Left cardiac atrium (tissue), 4 donors: ENCODE results near the gene EXOC6B. TPM values are rescaled to one million over a fixed set of nuclear protein-coding genes. Genes with fewer than 3 reads are reported as not detected.

Source experiments
- ATAC-seq, 2 donors: fragments of 200-7000 bp; cut with Tn5 transposase; one replicate each; pipeline ENCODE4 v1.9.1; 2020; ENCODE audit warnings: mild to moderate bottlenecking in 2 of 2, moderate library complexity in 2 of 2
- DNase-seq: peaks from one replicate; pipeline ENCODE4 v3.0.0-alpha.2; 2020
- intact Hi-C, 2 donors: fragments of 100-400 bp; cut with DNase I; formaldehyde crosslinking; loops; one replicate each; pipeline versions ENCODE4 v1.14.1 to v1.15.1; 2022 to 2023
- total RNA-seq, 2 donors: library from RNA; stranded (reverse); fragmentation: NEBNext Ultra II Directional; extraction: Animal tissue kit (Norgen Biotek cat#: 25700); gene quantifications; one replicate each; pipeline ENCODE4 v1.2.1, GENCODE V29; 2021
- donor health status: DM: no; HTN: yes; CAD: no.
- donor health status: DM: no; HTN: yes; CAD: no; lungs with severe emphysema.
- donor health status: DM: yes; HTN: yes; CAD: no.
- donor health status: Dilated cardiomyopathy.

Gene EXOC6B
- total RNA-seq, 2 donors from 2014 or later: 93.7 to 113 TPM

DNA sequence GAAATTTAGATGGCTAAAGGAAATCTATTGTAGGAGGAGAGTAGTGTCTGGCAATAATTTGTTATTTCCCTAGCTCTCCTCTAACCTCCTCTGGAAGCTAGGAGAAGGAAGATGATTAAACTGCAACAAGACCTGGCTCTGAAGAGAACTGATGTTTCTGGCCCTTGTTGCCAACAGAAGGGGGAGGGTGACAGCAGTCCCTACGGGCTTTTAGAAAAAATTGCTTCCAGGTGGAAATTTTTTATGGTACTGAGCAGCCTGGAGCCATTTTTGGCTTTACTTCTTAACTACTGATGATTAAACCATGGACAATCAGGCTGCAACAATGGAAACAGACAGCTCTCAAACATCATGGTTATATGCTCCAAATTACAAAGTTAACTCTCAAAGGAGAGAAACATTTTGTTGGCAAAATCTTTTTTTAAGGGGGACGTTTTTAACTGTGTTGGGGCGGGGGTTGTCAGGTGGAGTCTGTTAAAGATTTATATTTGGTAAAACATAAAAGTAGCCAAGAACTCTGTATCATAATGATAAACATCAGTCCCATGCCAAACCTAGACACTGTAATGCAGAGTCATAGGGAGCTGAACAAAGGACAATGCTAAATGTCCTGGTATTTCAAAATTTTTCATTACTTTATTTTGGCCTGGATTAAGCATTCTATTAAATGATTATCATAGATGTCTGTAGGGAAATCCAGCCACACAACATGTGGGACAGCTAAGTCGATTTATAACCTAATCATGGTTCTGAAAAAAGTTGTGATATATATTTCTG, 70.0 kb downstream of the EXOC6B start:
- DNase-seq (no peak), ATAC-seq (peak; percentile 17 to 55)
- intact Hi-C loops: no loop called here

DNA sequence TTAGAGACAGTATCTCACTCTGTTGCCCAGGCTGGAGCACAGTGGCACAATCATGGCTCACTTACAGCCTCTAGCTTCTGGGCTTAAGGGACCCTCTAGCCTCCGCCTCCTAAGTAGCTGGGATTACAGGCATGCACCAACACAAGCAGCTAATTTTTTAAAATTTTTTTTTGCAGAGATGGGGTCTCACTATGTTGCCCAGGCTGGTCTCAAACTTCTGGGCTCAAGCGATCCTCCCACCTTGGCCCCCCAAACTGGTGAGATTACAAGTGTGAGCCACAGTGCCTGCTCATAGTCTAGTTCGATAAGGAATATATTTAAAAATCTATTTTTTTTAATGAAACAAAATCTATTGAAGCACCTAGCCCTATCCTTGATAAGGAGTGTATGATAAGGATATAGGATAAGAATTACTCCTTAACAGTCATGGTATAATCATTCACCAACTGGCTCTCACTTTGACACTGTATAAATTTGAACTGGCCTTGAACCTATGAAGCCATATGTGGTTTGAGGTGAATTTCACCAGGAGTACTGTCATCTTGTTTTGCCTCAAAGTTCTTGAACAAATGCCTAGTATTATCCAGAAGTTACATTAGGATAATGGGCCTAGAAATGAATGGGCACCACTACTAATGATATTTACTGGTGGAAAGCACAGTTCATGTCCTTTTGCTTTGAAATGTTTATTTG, 71.1 kb downstream of the EXOC6B start:
- intact Hi-C loops: no loop called here
- ATAC-seq: no peak
- DNase-seq: no peak

DNA sequence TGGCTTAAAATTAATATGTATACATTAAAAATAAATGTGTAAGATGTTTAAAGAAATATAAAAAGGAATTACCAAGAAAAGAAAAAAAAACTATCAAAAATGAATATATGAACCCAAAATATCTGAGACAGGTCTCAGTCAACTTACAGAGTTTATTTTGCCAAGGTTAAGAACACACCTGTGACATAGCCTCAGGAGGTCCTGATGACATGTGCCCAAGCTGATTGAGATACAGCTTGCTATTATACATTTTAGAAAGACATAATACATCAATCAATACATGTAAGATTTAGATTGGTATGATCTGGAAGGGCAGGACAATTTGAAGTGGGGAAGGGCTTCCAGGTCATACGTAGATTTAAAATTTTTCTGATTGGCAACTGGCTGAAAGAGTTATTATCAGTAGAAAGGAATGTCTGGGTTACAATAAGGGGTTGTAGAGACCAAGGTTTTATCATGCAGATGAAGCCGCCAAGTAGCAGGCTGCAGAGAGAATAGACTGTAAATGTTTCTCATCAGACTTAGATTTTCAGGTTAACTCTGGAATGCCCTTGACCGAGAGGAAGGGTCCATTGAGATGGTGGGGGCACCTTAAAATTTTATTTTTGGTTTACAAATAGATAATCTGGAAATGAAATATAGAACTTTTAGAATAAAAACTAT, 74.7 kb downstream of the EXOC6B start:
- ATAC-seq (no peak), DNase-seq (no peak)
- intact Hi-C loops: no loop called here

GRCh38 chr2:72750466-72750865, 75.4 kb downstream of the EXOC6B start:
- DNase-seq: no peak
- intact Hi-C loops: no loop called here
- no peak for ATAC-seq

- ATAC-seq: no peak
- intact Hi-C loops: loop anchor here in 1 of 2 donors (5.0 to 10.0 kb wide), 3 partner anchors 173 to 825 kb away; no protein-coding TSS in a partner anchor
- DNase-seq: no peak
These were observed 78.5 kb downstream of the EXOC6B start for GRCh38 chr2:72747344-72747743.

DNA sequence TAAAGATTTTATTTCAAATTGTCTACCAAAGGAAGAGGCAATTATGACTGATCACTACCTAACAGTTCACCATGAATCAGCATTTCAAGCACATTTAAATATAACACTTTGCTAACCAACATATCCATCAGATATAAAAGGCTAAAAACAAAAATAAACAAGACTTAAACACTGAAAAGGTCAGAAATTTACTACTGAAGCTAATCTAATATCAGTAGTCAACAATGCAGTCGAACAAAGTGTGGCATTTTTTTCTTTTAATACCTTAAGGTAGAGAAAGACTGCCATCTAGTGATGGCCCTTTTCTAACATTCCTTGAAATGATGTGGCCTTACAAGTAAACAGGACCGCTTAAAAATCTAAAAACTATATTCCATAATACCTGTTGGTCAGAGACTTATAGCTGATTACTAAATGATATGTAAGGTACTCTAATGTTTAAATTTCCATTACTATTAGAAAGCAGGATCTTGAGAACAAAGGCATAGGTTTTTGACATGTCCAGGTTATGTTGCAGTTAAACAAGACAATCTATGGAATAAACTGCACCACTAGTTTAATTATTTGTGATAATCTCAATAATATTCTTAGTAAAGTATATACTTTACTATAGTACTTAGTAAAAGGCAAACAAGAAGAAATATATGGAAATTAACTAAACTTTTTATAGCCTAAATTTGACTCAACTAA, 80.0 kb downstream of the EXOC6B start:
- intact Hi-C loops: loop anchor here in 1 of 2 donors (5.0 to 10.0 kb wide), 3 partner anchors 171 to 824 kb away; no protein-coding TSS in a partner anchor
- ATAC-seq (peak in 1 of 2 donors; percentile 48), DNase-seq (no peak)

DNA sequence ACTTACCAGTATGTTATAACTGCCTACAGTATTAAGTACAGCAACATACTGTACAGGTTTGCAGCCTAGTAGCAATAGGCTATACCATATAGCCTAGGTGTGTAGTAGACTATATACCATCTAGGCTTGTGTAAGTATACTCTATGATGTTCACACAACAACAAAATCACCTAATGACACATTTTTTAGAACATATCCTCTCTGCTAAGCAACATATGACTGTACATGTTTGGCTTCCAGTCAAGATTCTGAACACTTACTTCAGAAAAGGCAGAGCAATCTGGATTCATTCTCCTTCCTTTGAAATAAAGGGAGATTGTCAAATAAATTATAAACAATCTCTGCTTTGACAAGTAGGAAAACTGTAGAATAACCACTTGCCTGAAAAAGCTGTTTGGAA, 81.8 kb downstream of the EXOC6B start:
- ATAC-seq (peak in 1 of 2 donors; percentile 25), DNase-seq (no peak)
- intact Hi-C loops: loop anchor here in 1 of 2 donors (5.0 to 10.0 kb wide), 3 partner anchors 169 to 1197 kb away; no protein-coding TSS in a partner anchor

- DNase-seq: no peak
- intact Hi-C loops: loop anchor here in 1 of 2 donors (5.0 to 10.0 kb wide), 3 partner anchors 169 to 1196 kb away; no protein-coding TSS in a partner anchor
- ATAC-seq: no peak
These were observed 82.4 kb downstream of the EXOC6B start for GRCh38 chr2:72743481-72743880.

- intact Hi-C loops: no loop called here
- no peak for ATAC-seq
- no peak for DNase-seq
These were observed 87.7 kb downstream of the EXOC6B start for GRCh38 chr2:72738096-72738495.

DNA sequence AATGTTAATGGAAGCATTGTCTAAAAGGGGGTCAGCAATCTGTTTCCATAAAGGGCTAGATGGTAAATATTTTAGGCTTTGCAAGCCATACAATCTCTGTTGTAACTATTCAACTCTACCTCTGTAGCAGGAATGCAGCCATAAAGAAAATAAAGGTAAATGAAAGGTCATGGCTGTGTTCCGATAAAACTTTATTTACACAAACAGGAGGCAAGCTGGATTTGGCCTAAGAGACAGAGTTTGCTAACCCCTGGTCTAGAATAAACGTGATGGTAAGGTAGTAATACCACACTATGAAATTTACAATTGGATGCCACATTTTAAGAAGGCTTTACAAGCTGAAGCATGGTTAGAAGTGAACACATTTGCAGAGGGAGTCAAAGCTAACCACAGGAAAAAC, 91.4 kb downstream of the EXOC6B start:
- intact Hi-C loops: no loop called here
- no peak for ATAC-seq
- DNase-seq: no peak

DNA sequence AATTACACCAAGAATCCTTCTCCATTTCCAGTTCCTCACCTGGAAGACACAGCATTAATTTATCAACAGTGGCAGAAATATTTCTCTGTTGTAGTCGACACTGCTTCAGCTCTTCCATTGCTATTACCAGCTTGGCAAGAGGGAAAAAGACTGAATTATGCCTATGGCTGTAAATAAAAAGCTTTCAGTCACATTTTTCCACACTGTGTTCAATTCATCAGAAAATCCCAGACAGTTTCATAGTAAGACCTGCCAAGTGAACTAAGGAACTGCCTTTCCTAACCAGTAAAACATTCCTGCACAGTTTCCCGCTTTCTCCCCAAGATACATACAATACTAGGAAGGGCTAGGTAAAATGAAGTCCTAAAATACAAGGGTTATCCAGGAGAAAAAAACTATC, 94.7 kb downstream of the EXOC6B start:
- no peak for ATAC-seq
- intact Hi-C loops: no loop called here
- DNase-seq: no peak

GRCh38 chr2:72727356-72727755, 98.5 kb downstream of the EXOC6B start:
- intact Hi-C loops: no loop called here
- DNase-seq (no peak), ATAC-seq (no peak)

DNA sequence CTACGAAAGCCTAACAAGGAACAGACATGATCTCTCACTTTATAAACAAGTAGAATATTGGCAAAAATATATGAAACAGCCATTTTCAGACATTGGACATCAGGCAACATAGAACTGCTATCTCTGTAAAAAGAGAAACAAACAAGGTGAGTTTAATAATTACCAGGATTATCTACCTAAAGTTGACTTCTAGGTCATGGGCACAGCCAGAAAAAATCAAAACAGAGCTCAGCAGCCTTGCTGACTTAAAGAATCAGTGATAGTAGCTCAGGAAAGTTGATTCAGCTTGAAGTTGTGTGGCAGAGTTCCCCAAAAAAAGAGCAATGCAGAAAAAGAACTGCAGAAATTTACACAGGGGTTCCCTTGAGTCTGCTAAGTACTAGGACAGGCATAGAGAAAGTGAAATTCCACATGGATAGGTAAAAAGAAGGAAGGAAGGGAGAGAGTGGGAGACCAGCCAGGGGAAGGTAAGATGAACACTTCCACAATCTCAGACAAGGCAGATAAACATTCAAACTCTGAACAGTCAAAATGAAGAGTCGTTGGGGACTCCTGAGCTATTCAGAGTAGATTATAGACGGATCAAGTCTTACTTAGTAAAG, 102.0 kb downstream of the EXOC6B start:
- no peak for DNase-seq
- intact Hi-C loops: no loop called here
- ATAC-seq: no peak

DNA sequence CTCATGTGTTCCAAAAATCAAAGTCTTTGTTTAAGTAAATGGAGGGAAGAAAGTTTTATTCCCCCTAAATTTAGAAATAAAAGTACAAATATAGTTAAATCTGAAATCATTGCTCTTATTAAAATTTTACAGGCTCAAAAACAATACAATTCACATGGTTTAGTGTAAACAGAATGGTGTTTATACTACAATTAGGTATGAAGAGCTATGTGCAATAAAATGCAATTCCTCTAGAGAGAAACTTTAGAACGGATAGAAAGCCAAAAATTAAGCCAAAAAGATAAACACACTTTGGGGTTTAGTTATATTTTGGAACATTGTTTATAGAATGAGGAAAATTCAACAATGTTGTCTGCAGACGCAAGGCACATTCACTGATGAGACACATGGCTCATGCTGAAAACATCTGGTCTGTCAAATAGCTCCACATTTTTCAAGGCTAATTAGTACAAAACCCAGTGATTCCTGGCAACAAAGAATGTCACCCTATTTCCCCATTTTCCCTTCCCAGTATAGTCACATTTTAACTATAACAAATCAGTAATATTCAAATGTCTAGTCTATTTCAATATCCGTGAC, 103.3 kb downstream of the EXOC6B start:
- DNase-seq: no peak
- no peak for ATAC-seq
- intact Hi-C loops: no loop called here

DNA sequence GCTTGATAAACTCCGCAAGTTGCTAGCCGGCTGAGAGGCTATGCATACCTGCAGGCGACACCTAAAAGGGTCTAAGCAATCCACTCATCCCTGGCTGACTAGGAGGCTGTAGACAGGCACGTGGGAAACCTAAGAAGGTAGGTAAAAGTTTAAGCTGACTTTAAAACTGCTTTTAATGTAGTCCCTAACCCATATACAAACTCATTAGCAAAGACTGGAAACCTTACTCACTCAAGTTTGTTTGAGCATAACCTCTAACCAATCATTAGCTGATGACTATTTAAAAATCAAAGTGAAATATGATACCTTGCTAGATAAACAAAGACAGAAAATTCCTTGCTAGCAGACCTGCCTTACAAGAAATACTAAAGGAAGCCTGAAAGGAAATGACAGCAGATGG, 106.4 kb downstream of the EXOC6B start:
- DNase-seq: no peak
- no peak for ATAC-seq
- intact Hi-C loops: no loop called here

GRCh38 chr2:72718876-72719275, 107.0 kb downstream of the EXOC6B start:
- ATAC-seq: no peak
- intact Hi-C loops: no loop called here

DNA sequence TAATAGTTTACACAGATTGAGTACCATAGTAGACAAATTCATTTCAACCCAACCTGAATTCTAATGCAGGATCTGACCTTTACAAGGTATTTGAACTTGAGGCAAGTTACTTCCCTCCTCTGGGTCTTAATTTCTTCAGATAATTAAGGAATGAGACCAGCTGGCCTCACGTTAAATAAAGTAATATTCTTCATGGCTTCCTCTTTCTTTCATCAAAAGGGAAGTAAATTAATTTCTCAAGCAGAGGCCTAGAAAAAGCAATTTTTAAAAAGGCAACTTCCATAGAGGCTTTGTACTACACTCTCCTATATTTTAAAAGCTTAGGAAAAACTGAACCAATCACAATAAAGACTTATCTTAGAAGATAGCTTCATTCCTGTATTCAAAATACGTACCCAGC, 109.2 kb downstream of the EXOC6B start:
- intact Hi-C loops: no loop called here
- DNase-seq (no peak), ATAC-seq (no peak)

More at GRCh38 chr2:72718876-72719275, 107.0 kb downstream of the EXOC6B start:
- no peak for DNase-seq

DNA sequence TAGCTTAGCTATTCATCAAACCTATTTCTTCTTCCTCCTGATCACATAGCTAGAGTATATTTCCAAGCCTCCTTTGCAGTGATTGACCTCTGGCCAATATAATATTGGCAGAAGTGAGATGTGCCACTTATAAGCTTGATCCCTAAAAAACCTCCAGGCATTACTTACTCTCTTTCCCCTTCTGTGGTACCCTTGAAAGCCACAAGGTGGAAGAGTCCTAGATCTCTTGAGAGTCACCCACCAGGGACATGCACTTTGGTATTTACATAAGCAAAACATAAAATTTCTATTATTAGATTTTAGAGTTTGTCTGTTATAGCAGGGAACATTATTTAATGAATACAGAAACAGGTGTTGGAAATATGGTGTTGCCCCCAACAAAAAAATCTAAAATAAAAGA, 112.0 kb downstream of the EXOC6B start:
- DNase-seq (no peak), ATAC-seq (no peak)
- intact Hi-C loops: no loop called here

DNA sequence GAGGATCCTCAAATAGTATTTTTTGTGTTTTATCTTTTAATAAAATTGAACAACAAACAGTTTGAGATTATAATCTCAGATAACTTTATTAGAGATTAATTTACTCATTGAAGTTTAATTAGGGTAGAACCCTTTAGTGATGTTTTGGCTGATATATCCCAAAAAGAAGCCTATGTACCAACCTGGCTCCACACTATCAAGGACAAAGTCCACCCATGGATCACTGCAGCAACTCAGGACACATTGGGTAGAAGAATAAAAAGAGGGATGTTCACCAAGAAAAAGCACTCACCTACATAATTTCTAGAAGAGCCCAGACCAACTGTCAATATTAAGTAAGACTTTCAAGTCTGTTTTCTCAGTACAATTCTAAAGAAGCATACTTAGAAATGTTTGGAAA, 112.9 kb downstream of the EXOC6B start:
- DNase-seq: no peak
- intact Hi-C loops: no loop called here
- no peak for ATAC-seq
